IMR-90 (cell line): ENCODE measurements around the gene GOLGA3. TPM values are rescaled to one million over a fixed set of nuclear protein-coding genes. Genes with fewer than 3 reads are reported as not detected.

Experiments used
- ATAC-seq: fragments of 200-7000 bp; cut with Tn5 transposase; 2 replicates; pipeline ENCODE4 v1.9.1; 2020; ENCODE audit warnings: low read depth, mild to moderate bottlenecking, moderate library complexity
- BruUV-seq: library from RNA; stranded (reverse); fragments of 400-500 nt; replicated peaks from 2 replicates; lab custom pipeline; 2021; lab: Mats Ljungman, UMichigan
- CTCF ChIA-PET: fragments of 300-600 bp; formaldehyde crosslinking; extraction: SDS; loops from one replicate; lab custom pipeline; 2021; ENCODE audit warnings: antibody characterized with exemption; lab: Yijun Ruan, JAX
- POLR2A ChIA-PET: fragments of 300-600 bp; sonication (Branson Sonifier 250); formaldehyde crosslinking; loops from one replicate; lab custom pipeline; 2022; ENCODE audit warnings: antibody characterized with exemption; ENCODE audit not compliant: unreplicated experiment; lab: Charles Lee
- DNase-seq: peaks from one replicate; pipeline ENCODE4 v3.0.0; 2013
- H2AFZ ChIP-seq: replicated peaks from 2 replicates; pipeline ENCODE3; 2013; ENCODE audit warnings: low read length, mild to moderate bottlenecking; ENCODE audit not compliant: poor library complexity
- H2AK5ac ChIP-seq: 2 replicates; pipeline ENCODE4 v1.6.1; 2013; ENCODE audit warnings: low read depth, low read length, inconsistent platforms
- H2AK9ac ChIP-seq: replicated peaks from 2 replicates; pipeline ENCODE3; 2013; ENCODE audit warnings: mild to moderate bottlenecking, low read depth, low read length, moderate library complexity; ENCODE audit not compliant: poor library complexity
- H2BK120ac ChIP-seq: 2 replicates; pipeline ENCODE4 v1.6.1; 2013; ENCODE audit warnings: low read depth, low read length, inconsistent platforms
- H2BK15ac ChIP-seq: 3 replicates; pipeline ENCODE4 v1.6.1; 2013; ENCODE audit warnings: low read depth, low read length, inconsistent platforms
- H2BK20ac ChIP-seq: 2 replicates; pipeline ENCODE4 v1.6.1; 2013; ENCODE audit warnings: low read depth, mild to moderate bottlenecking, inconsistent platforms, low read length, moderate library complexity
- H2BK5ac ChIP-seq: 2 replicates; pipeline ENCODE4 v1.6.1; 2013; ENCODE audit warnings: mild to moderate bottlenecking, low read depth, low read length, inconsistent platforms; ENCODE audit not compliant: poor library complexity, severe bottlenecking
- H3K14ac ChIP-seq: replicated peaks from 2 replicates; pipeline ENCODE4 v1.6.1; 2013; ENCODE audit warnings: low read depth, low read length, inconsistent platforms
- H3K18ac ChIP-seq: 2 replicates; pipeline ENCODE4 v1.6.1; 2013; ENCODE audit warnings: low read depth, low read length, control low read depth
- H3K23ac ChIP-seq: 2 replicates; pipeline ENCODE4 v1.6.1; 2013; ENCODE audit warnings: low read depth, low read length, inconsistent platforms
- H3K27ac ChIP-seq: 2 replicates; pipeline ENCODE4 v1.5.1; 2013; ENCODE audit warnings: mild to moderate bottlenecking, control low read depth, low read length; ENCODE audit not compliant: insufficient read depth
- H3K27me3 ChIP-seq: 2 replicates; pipeline ENCODE4 v1.6.1; 2013; ENCODE audit warnings: low read length; ENCODE audit not compliant: control insufficient read depth, insufficient read depth
- H3K36me3 ChIP-seq: 2 replicates; pipeline ENCODE4 v1.6.1; 2013; ENCODE audit warnings: low read length, mixed read lengths; ENCODE audit not compliant: control insufficient read depth, insufficient read depth
- H3K4ac ChIP-seq: 2 replicates; pipeline ENCODE4 v1.6.1; 2013; ENCODE audit warnings: low read depth, low read length, inconsistent platforms
- H3K4me1 ChIP-seq: 2 replicates; pipeline ENCODE4 v1.6.1; 2013; ENCODE audit warnings: low read length, mixed read lengths; ENCODE audit not compliant: control insufficient read depth, insufficient read depth
- H3K4me2 ChIP-seq: 2 replicates; pipeline ENCODE4 v1.6.1; 2013; ENCODE audit warnings: low read depth, mild to moderate bottlenecking, control low read depth, low read length, moderate library complexity
- H3K4me3 ChIP-seq: 2 replicates; pipeline ENCODE4 v1.5.1; 2013; ENCODE audit warnings: low read depth, mild to moderate bottlenecking, control low read depth, low read length, moderate library complexity; ENCODE audit not compliant: insufficient read depth
- H3K56ac ChIP-seq: 2 replicates; pipeline ENCODE4 v1.6.1; 2013; ENCODE audit warnings: low read length, inconsistent platforms; ENCODE audit not compliant: insufficient read depth; ENCODE audit errors: extremely low read depth
- H3K79me1 ChIP-seq, 2 experiments: 2 replicates each; pipeline ENCODE4 v1.6.1; 2013; ENCODE audit warnings: low read length in 2 of 2, inconsistent platforms in 1 of 2, low read depth in 1 of 2
- H3K9ac ChIP-seq: 2 replicates; pipeline ENCODE4 v1.6.1; 2013; ENCODE audit warnings: low read depth, low read length, control low read depth
- H3K9me1 ChIP-seq: 2 replicates; pipeline ENCODE4 v1.6.1; 2013; ENCODE audit warnings: low read length, inconsistent platforms; ENCODE audit not compliant: insufficient read depth
- H3K9me3 ChIP-seq: 2 replicates; pipeline ENCODE4 v1.6.1; 2013; ENCODE audit warnings: low read length; ENCODE audit not compliant: control insufficient read depth, insufficient read depth
- H4K20me1 ChIP-seq: 2 replicates; pipeline ENCODE4 v1.6.1; 2013; ENCODE audit warnings: low read length, inconsistent platforms; ENCODE audit not compliant: insufficient read depth
- H4K5ac ChIP-seq: 2 replicates; pipeline ENCODE4 v1.6.1; 2013; ENCODE audit warnings: mild to moderate bottlenecking, low read depth, low read length, control low read depth
- H4K8ac ChIP-seq, 2 experiments: 2 replicates each; pipeline ENCODE4 v1.6.1; 2013; ENCODE audit warnings: low read depth in 2 of 2, low read length in 2 of 2, control low read depth in 1 of 2, inconsistent platforms in 1 of 2
- H4K91ac ChIP-seq: 2 replicates; pipeline ENCODE4 v1.6.1; 2013; ENCODE audit warnings: low read depth, low read length, inconsistent platforms; ENCODE audit not compliant: insufficient read depth
- BHLHE40 ChIP-seq: fragments of 150-350 bp; IDR thresholded peaks from 2 replicates; pipeline ENCODE4 v1.6.1; 2016; ENCODE audit warnings: mild to moderate bottlenecking, low read depth, low read length
- ELK1 ChIP-seq: fragments of 150-350 bp; IDR thresholded peaks from 2 replicates; pipeline ENCODE4 v1.6.1; 2016; ENCODE audit warnings: low read depth, mild to moderate bottlenecking, low read length, moderate library complexity, borderline replicate concordance
- FOS ChIP-seq: fragments of 150-350 bp; IDR thresholded peaks from 2 replicates; pipeline ENCODE4 v1.6.1; 2016; ENCODE audit warnings: low read depth, low read length
- MAZ ChIP-seq: IDR thresholded peaks from 2 replicates; pipeline ENCODE4 v1.6.1; 2012; ENCODE audit warnings: low read depth, mild to moderate bottlenecking, low read length, improper control_type of control experiment, moderate library complexity, borderline replicate concordance
- WGBS, 2 experiments: methylation state at CpG; one replicate each; pipeline versions ENCODE4 v1.1.5 to v1.1.7; 2013; ENCODE audit warnings: missing lambda C conversion rate in 2 of 2; ENCODE audit not compliant: insufficient read length in 1 of 2; ENCODE audit errors: extremely low coverage in 2 of 2; 5-methylcytosine and 5-hydroxymethylcytosine counted together
- dilution Hi-C: fragments of 300-500 bp; cut with HindIII; formaldehyde crosslinking; loops from one replicate; pipeline ENCODE4 v1.14.3; 2018; ENCODE audit warnings: low sequenced_read_pairs; ENCODE audit not compliant: unreplicated experiment
- in situ Hi-C: fragments of 300-500 bp; cut with MboI; formaldehyde crosslinking; loops from 3 replicates; pipeline ENCODE4 v1.14.3; 2019; ENCODE audit warnings: low sequenced_read_pairs, inconsistent platforms, mixed read lengths
- intact Hi-C: fragments of 100-400 bp; cut with micrococcal nuclease; formaldehyde crosslinking; loops from 2 replicates; pipeline ENCODE4 v1.10.0; 2022
- polyA plus RNA-seq, 3 experiments: library from polyadenylated mRNA; depleted of rRNA; stranded (reverse); fragments of >200 nt; gene quantifications; 2 replicates each; pipeline ENCODE4 v1.2.3, GENCODE V29; 2012; ENCODE audit warnings: low replicate concordance in 1 of 3
- total RNA-seq: library from RNA; depleted of rRNA; stranded (reverse); fragments of >200 nt; gene quantifications from 2 replicates; pipeline ENCODE4 v1.2.3, GENCODE V29; 2012

The GOLGA3 gene
- total and polyA plus RNA-seq, 2 of the 4 experiments (the other 2 are of a cell fraction): 39.6 to 99.8 TPM

- dilution Hi-C loops (no loop called here), in situ Hi-C loops (no loop called here), intact Hi-C loops (no loop called here)
- Histone ChIP-seq H2AFZ (no peak overlapping the region), H2BK15ac (no peak overlapping the region), H3K56ac (no peak overlapping the region), H3K79me1 (peaks cover 13 to 67% of the 10 kb centered on the region in 2 experiments), H3K4me1 (peaks cover 5% of the 10 kb centered on the region), H3K4me2 (no peak overlapping the region), H2BK20ac (no peak overlapping the region), H3K4ac (no peak overlapping the region), H3K14ac (no peak overlapping the region), H3K4me3 (no peak overlapping the region), H3K9me3 (no peaks in the 10 kb centered on the region), H4K91ac (no peak overlapping the region), H3K9me1 (peaks cover 16% of the 10 kb centered on the region), H3K27me3 (no peaks in the 10 kb centered on the region), H4K20me1 (peaks cover 86% of the 10 kb centered on the region), H2AK5ac (no peak overlapping the region), H3K36me3 (peaks cover 70% of the 10 kb centered on the region), H3K23ac (no peak overlapping the region), H3K27ac (no peak overlapping the region), H2AK9ac (no peak overlapping the region), H4K5ac (no peak overlapping the region), H4K8ac (no peak overlapping the region), H2BK120ac (no peak overlapping the region), H3K18ac (no peak overlapping the region), H3K9ac (no peak overlapping the region), H2BK5ac (no peak overlapping the region)
- ChIA-PET CTCF (no interaction called here), POLR2A (no interaction called here)
- BruUV-seq: no TSS peak
- TF ChIP-seq MAZ (no peak), BHLHE40 (peak; percentile 55; the same call in 1 of the 2 replicates), FOS (peak; percentile 40; the same call in 1 of the 2 replicates), ELK1 (no peak)
- peak; percentile 90 for ATAC-seq
- 69% methylated on average over 2 of the region's 8 CpGs; no CpG with 5 or more reads in 1 of the 2 experiments for WGBS, 2 experiments
- peak; percentile 81 for DNase-seq
Measured at GRCh38 chr12:132812631-132813305, 15.9 kb downstream of the GOLGA3 start.
